ENCODE results near the gene SETSIP. TPM values are rescaled to one million over a fixed set of nuclear protein-coding genes. Genes with fewer than 3 reads are reported as not detected.
A peak's percentile ranks its signal among the peaks of the same experiment; 100 is the strongest.

Gene SETSIP
- polyA plus RNA-seq, 4 donors, result 0.09 TPM; not detected in 3

- DNase-seq (peak in 1 of 2 donors; percentile 16), FAIRE-seq (no peak)
- Histone ChIP-seq H3K4me3 (ENCODE audit: low read depth in 1 of 3, low read length in 3 of 3) (no peak overlapping the region), H3K27me3 (ENCODE audit: control insufficient read depth in 3 of 3, insufficient read depth in 3 of 3, low read length in 3 of 3) (no peaks in the 10 kb centered on the region), H3K4me1 (ENCODE audit: control insufficient read depth in 3 of 3, insufficient read depth in 2 of 3, low read depth in 1 of 3, low read length in 2 of 3) (no peaks in the 10 kb centered on the region), H3K9me3 (ENCODE audit: control insufficient read depth in 2 of 2, insufficient read depth in 1 of 2, low read depth in 1 of 2, low read length in 1 of 2) (no peaks in the 10 kb centered on the region), H3K36me3 (ENCODE audit: control insufficient read depth in 3 of 3, insufficient read depth in 2 of 3, low read depth in 1 of 3, low read length in 3 of 3) (peaks cover 0 to 2% (median 0%) of the 10 kb centered on the region in 3 donors), H3K27ac (ENCODE audit: low read depth in 1 of 3, low read length in 2 of 3) (no peak overlapping the region)
- WGBS, 3 donors, result 73 to 93% (median 92%) methylated on average over 1 of the region's 1 CpG
These were observed 19.4 kb upstream of the SETSIP start for GRCh38 chr1:92094595-92094994.

GRCh38 chr1:92094090-92094489 is 18.9 kb upstream of the SETSIP start:
- Histone ChIP-seq H3K4me3 (ENCODE audit: low read depth in 1 of 3, low read length in 3 of 3) (no peak overlapping the region), H3K9me3 (ENCODE audit: control insufficient read depth in 2 of 2, insufficient read depth in 1 of 2, low read depth in 1 of 2, low read length in 1 of 2) (no peaks in the 10 kb centered on the region), H3K36me3 (ENCODE audit: control insufficient read depth in 3 of 3, insufficient read depth in 2 of 3, low read depth in 1 of 3, low read length in 3 of 3) (peaks cover 0 to 2% (median 0%) of the 10 kb centered on the region in 3 donors), H3K27ac (ENCODE audit: low read depth in 1 of 3, low read length in 2 of 3) (no peak overlapping the region), H3K4me1 (ENCODE audit: control insufficient read depth in 3 of 3, insufficient read depth in 2 of 3, low read depth in 1 of 3, low read length in 2 of 3) (no peaks in the 10 kb centered on the region), H3K27me3 (ENCODE audit: control insufficient read depth in 3 of 3, insufficient read depth in 3 of 3, low read length in 3 of 3) (no peaks in the 10 kb centered on the region)
- no peak for DNase-seq
- no peak for FAIRE-seq
- 62 to 73% (median 73%) methylated on average over 2 of the region's 2 CpGs for WGBS, 3 donors

- Histone ChIP-seq H3K4me1 (ENCODE audit: control insufficient read depth in 3 of 3, insufficient read depth in 2 of 3, low read depth in 1 of 3, low read length in 2 of 3) (no peaks in the 10 kb centered on the region), H3K27me3 (ENCODE audit: control insufficient read depth in 3 of 3, insufficient read depth in 3 of 3, low read length in 3 of 3) (no peaks in the 10 kb centered on the region), H3K9me3 (ENCODE audit: control insufficient read depth in 2 of 2, insufficient read depth in 1 of 2, low read depth in 1 of 2, low read length in 1 of 2) (peaks cover 0 to 3% of the 10 kb centered on the region in 2 donors), H3K36me3 (ENCODE audit: control insufficient read depth in 3 of 3, insufficient read depth in 2 of 3, low read depth in 1 of 3, low read length in 3 of 3) (peaks cover 0 to 2% (median 0%) of the 10 kb centered on the region in 3 donors), H3K4me3 (ENCODE audit: low read depth in 1 of 3, low read length in 3 of 3) (no peak overlapping the region), H3K27ac (ENCODE audit: low read depth in 1 of 3, low read length in 2 of 3) (no peak overlapping the region)
- WGBS, 3 donors, result 94 to 97% (median 95%) methylated on average over 5 of the region's 5 CpGs
- DNase-seq (no peak), FAIRE-seq (no peak)
These were observed 16.4 kb upstream of the SETSIP start for GRCh38 chr1:92091625-92092024.

GRCh38 chr1:92087542-92087941 is 12.3 kb upstream of the SETSIP start:
- Histone ChIP-seq H3K9me3 (ENCODE audit: control insufficient read depth in 2 of 2, insufficient read depth in 1 of 2, low read depth in 1 of 2, low read length in 1 of 2) (peaks cover 0 to 25% of the 10 kb centered on the region in 2 donors), H3K27me3 (ENCODE audit: control insufficient read depth in 3 of 3, insufficient read depth in 3 of 3, low read length in 3 of 3) (no peaks in the 10 kb centered on the region), H3K36me3 (ENCODE audit: control insufficient read depth in 3 of 3, insufficient read depth in 2 of 3, low read depth in 1 of 3, low read length in 3 of 3) (peaks cover 0 to 4% (median 0%) of the 10 kb centered on the region in 3 donors), H3K27ac (ENCODE audit: low read depth in 1 of 3, low read length in 2 of 3) (no peak overlapping the region), H3K4me1 (ENCODE audit: control insufficient read depth in 3 of 3, insufficient read depth in 2 of 3, low read depth in 1 of 3, low read length in 2 of 3) (no peaks in the 10 kb centered on the region), H3K4me3 (ENCODE audit: low read depth in 1 of 3, low read length in 3 of 3) (no peak overlapping the region)
- FAIRE-seq (no peak), DNase-seq (no peak)
- WGBS, 3 donors, result 88 to 100% (median 100%) methylated on average over 1 of the region's 1 CpG

- H3K27ac ChIP-seq (ENCODE audit: low read depth in 1 of 3, low read length in 2 of 3), result no peak overlapping the region
- H3K4me3 ChIP-seq (ENCODE audit: low read depth in 1 of 3, low read length in 3 of 3), result no peak overlapping the region
- peaks cover 0 to 4% (median 0%) of the 10 kb centered on the region in 3 donors for H3K36me3 ChIP-seq (ENCODE audit: control insufficient read depth in 3 of 3, insufficient read depth in 2 of 3, low read depth in 1 of 3, low read length in 3 of 3)
- no peaks in the 10 kb centered on the region for H3K27me3 ChIP-seq (ENCODE audit: control insufficient read depth in 3 of 3, insufficient read depth in 3 of 3, low read length in 3 of 3)
- DNase-seq (no peak), FAIRE-seq (no peak)
- H3K9me3 ChIP-seq (ENCODE audit: control insufficient read depth in 2 of 2, insufficient read depth in 1 of 2, low read depth in 1 of 2, low read length in 1 of 2), result peaks cover 0 to 25% of the 10 kb centered on the region in 2 donors
- 93 to 95% (median 95%) methylated on average over 4 of the region's 4 CpGs for WGBS, 3 donors
- peaks cover 0 to 5% (median 3%) of the 10 kb centered on the region in 3 donors for H3K4me1 ChIP-seq (ENCODE audit: control insufficient read depth in 3 of 3, insufficient read depth in 2 of 3, low read depth in 1 of 3, low read length in 2 of 3)
These were observed 10.5 kb upstream of the SETSIP start for GRCh38 chr1:92085727-92086126.

- 93 to 97% (median 97%) methylated on average over 1 of the region's 1 CpG for WGBS, 3 donors
- H3K27ac ChIP-seq (ENCODE audit: low read depth in 1 of 3, low read length in 2 of 3), result no peak overlapping the region
- peaks cover 0 to 2% (median 0%) of the 10 kb centered on the region in 3 donors for H3K36me3 ChIP-seq (ENCODE audit: control insufficient read depth in 3 of 3, insufficient read depth in 2 of 3, low read depth in 1 of 3, low read length in 3 of 3)
- peaks cover 0 to 25% of the 10 kb centered on the region in 2 donors for H3K9me3 ChIP-seq (ENCODE audit: control insufficient read depth in 2 of 2, insufficient read depth in 1 of 2, low read depth in 1 of 2, low read length in 1 of 2)
- H3K4me3 ChIP-seq (ENCODE audit: low read depth in 1 of 3, low read length in 3 of 3), result no peak overlapping the region
- peaks cover 0 to 6% (median 5%) of the 10 kb centered on the region in 3 donors for H3K4me1 ChIP-seq (ENCODE audit: control insufficient read depth in 3 of 3, insufficient read depth in 2 of 3, low read depth in 1 of 3, low read length in 2 of 3)
- DNase-seq, result no peak
- FAIRE-seq, result no peak
- H3K27me3 ChIP-seq (ENCODE audit: control insufficient read depth in 3 of 3, insufficient read depth in 3 of 3, low read length in 3 of 3), result no peaks in the 10 kb centered on the region
These were observed 9.4 kb upstream of the SETSIP start for GRCh38 chr1:92084651-92085050.

GRCh38 chr1:92081031-92081430 is 5.8 kb upstream of the SETSIP start:
- DNase-seq (no peak), FAIRE-seq (no peak)
- peaks cover 0 to 16% of the 10 kb centered on the region in 2 donors for H3K9me3 ChIP-seq (ENCODE audit: control insufficient read depth in 2 of 2, insufficient read depth in 1 of 2, low read depth in 1 of 2, low read length in 1 of 2)
- H3K27me3 ChIP-seq (ENCODE audit: control insufficient read depth in 3 of 3, insufficient read depth in 3 of 3, low read length in 3 of 3), result no peaks in the 10 kb centered on the region
- peak overlapping the region in 2 of 3 donors; percentile 82 to 89 for H3K4me3 ChIP-seq (ENCODE audit: low read depth in 1 of 3, low read length in 3 of 3)
- peaks cover 0 to 8% (median 5%) of the 10 kb centered on the region in 3 donors for H3K4me1 ChIP-seq (ENCODE audit: control insufficient read depth in 3 of 3, insufficient read depth in 2 of 3, low read depth in 1 of 3, low read length in 2 of 3)
- H3K36me3 ChIP-seq (ENCODE audit: control insufficient read depth in 3 of 3, insufficient read depth in 2 of 3, low read depth in 1 of 3, low read length in 3 of 3), result peaks cover 0 to 2% (median 0%) of the 10 kb centered on the region in 3 donors
- peak overlapping the region in 1 of 3 donors; percentile 81 for H3K27ac ChIP-seq (ENCODE audit: low read depth in 1 of 3, low read length in 2 of 3)
- 10 to 30% (median 24%) methylated on average over 4 of the region's 4 CpGs for WGBS, 3 donors

GRCh38 chr1:92080128-92080985 is 5.1 kb upstream of the SETSIP start, which contains the start of gene BTBD8:
Gene BTBD8, plus strand, starts transcription at chr1:92080345. Its CDS starts 227 bp downstream, at chr1:92080572.
- H3K36me3 ChIP-seq (ENCODE audit: control insufficient read depth in 3 of 3, insufficient read depth in 2 of 3, low read depth in 1 of 3, low read length in 3 of 3), result no peaks in the 10 kb centered on the region
- H3K27me3 ChIP-seq (ENCODE audit: control insufficient read depth in 3 of 3, insufficient read depth in 3 of 3, low read length in 3 of 3), result no peaks in the 10 kb centered on the region
- peaks cover 0 to 8% (median 5%) of the 10 kb centered on the region in 3 donors for H3K4me1 ChIP-seq (ENCODE audit: control insufficient read depth in 3 of 3, insufficient read depth in 2 of 3, low read depth in 1 of 3, low read length in 2 of 3)
- 0 to 1% (median 1%) methylated on average over 52 to 55 of the region's 55 CpGs for WGBS, 3 donors
- H3K4me3 ChIP-seq (ENCODE audit: low read depth in 1 of 3, low read length in 3 of 3), result peak within 1 kb of the TSS; percentile 74 to 89 (median 82)
- peak within 1 kb of the TSS; percentile 55 to 81 (median 81) for H3K27ac ChIP-seq (ENCODE audit: low read depth in 1 of 3, low read length in 2 of 3)
- FAIRE-seq, result no peak
- H3K9me3 ChIP-seq (ENCODE audit: control insufficient read depth in 2 of 2, insufficient read depth in 1 of 2, low read depth in 1 of 2, low read length in 1 of 2), result peaks cover 0 to 10% of the 10 kb centered on the region in 2 donors
- DNase-seq, result peak; percentile 83 to 91
